GM04504 (cell line): ENCODE measurements around the gene CLEC9A.

ENCODE experiments used
- DNase-seq: peaks from one replicate; pipeline ENCODE4 v3.0.0-alpha.2; 2012; ENCODE audit warnings: low read depth

The CLEC9A gene

GRCh38 chr12:10110256-10110844 lies 79.9 kb downstream of the CLEC9A start:
- no peak for DNase-seq

- DNase-seq = no peak
Measured at GRCh38 chr12:10111451-10111850, 81.0 kb downstream of the CLEC9A start.

GRCh38 chr12:10113075-10113474 lies 82.6 kb downstream of the CLEC9A start:
- DNase-seq = no peak

- DNase-seq = no peak
Measured at GRCh38 chr12:10113920-10114319, 83.4 kb downstream of the CLEC9A start.

GRCh38 chr12:10115311-10115710 lies 84.8 kb downstream of the CLEC9A start:
- no peak for DNase-seq
